Superior temporal gyrus (tissue), 1 donor: ENCODE data around the gene RNF141.

ENCODE experiments used
- DNase-seq: peaks from one replicate; pipeline ENCODE4 v3.0.0-alpha.2; 2016; ENCODE audit errors: extremely low spot score

Gene RNF141

DNA sequence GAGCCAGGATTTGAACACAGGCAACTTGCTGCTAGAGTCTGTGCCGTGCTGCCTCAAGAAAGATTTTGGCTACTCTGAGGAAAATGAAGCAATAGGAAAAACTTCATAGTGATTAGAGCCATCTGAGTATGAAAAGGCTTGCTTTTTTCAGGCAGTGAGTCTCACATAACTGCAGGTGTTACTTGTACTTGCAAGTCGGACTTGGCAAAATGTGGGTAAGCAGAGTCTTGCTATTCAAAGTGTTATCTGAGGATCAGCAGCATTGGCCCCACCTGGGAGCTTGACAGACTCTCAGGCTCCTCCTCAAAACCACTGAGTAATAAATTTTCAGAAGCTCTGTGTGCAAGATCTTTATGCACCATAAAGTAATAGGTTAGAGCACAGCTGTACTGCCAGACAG is 18.1 kb downstream of the RNF141 start:
- peak; percentile 69 for DNase-seq

DNA sequence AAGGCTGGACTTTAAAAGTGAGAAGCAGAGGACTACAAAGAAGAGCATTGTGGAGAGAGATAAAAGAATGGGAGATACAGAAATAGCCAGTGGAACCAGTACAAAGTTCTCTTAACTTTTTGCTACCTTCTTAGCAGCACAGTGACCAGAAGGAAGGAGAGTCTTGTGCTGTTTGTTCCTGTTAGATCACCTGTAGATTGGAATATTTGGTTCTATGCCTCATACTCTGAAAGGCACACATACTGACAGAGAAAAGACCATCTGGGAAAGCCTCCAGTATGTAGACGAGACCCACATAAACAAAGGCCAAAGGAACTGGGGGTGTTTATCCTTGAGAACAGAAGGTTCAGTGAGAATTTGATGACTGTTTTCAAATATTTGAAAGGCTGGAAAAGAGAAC is 18.7 kb downstream of the RNF141 start:
- peak; percentile 84 for DNase-seq

DNA sequence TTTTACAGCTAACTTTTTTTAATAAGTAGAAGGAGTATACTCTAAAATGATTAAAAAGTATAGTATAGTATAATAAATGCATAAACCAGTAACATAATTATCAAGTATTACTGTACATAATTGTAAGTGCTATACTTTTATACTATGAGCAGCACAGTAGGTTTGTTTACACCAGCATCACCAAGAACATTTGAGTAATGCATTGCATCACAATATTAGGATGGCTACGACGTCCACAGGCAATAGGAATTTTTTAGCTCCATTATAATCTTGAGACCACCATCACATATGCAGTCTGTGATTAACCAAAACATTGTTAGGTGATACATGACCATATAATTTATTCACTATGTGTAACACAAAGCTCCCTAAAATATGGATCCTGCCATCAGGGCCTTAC is 20.4 kb downstream of the RNF141 start:
- peak; percentile 30 for DNase-seq

DNA sequence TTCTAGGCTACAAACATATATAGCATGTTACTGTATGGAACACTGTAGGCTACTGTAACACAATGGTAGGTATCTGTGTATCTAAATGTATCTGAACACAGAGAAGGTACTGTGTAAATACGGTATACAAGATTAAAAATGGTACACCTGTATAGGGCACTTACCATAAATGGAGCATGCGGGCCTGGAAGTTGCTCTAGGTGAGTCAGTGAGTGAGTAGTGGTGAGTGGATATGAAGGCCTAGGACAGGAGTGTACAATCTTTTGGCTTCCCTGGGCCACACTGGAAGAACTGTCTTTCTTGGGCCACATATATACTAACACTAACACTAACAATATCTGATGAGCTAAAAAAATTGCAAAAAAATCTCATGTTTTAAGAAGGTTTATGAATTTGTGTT is 21.4 kb downstream of the RNF141 start:
- peak; percentile 36 for DNase-seq

DNA sequence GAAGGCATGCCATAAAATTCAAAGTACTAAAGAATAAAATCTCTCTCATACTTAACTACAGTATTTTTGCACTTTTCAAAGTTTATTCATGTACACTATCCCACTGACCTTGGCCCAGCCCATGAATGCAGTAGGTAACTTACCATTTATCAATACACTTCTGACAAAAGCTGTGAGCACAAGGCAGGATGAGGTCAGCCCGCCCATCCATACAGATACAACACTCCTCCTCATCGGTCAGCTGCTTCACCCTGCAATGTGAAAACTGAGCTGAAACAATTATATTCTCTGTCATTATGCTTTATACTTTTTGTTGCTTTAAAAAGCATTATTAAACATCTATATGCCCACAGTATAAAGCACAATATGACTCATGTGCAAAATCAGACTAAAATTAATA is 22.1 kb downstream of the RNF141 start:
- DNase-seq, result no peak

DNA sequence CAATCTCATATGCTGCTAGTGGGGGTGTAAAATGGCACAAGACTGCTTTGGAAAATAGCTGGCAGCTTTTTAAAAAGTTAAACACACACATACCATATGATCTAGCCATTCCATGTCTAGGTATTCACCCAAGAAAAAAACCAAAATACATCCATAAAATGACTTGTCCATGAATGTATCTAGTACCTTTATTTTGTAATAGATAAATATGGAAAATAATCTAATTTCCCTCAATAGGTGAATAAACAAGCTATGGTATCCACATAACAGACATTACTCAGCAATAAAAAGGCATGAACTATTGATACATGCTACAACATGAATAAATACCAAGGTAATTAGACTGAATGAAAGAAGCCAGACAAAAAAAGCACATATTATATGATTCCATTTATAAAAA is 22.9 kb downstream of the RNF141 start:
- DNase-seq, result peak; percentile 35

DNA sequence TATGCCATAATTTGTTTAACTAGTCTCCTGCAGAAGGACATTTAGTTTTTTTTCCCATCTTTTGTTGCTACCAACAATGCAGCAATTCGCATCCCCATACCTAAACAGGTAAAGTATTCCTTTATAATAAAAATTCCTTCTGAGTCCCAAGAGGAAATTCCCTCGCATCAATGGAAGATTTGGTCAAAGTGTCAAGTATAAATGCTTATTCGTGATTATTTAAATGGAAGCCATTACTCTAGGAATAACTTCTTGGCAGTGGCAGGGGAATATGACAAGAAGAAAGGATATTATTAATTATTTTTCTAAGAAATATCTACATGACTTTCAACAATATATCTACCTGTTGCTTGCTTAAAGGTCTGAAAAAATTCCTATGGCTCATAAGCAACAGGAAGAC is 25.6 kb downstream of the RNF141 start:
- peak; percentile 11 for DNase-seq

DNA sequence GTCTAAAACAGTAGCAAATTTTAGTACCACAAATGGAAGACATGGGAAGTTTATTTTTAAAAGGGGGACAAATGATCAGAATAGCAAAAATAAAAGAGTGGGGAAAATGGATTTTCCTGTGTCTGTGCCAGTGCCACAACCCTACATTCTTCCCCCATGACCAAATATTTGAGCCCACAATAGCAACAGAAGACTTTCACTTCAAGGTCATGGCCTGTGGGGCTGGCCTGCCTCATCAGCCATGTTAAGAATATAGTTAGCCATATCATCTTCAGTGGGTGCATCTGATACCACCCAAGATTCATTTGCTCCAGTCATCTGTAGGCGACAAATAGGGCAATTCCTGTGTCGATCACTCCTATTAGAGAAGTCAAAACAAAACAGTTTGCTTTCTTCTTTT is 26.3 kb downstream of the RNF141 start:
- DNase-seq, result no peak

DNA sequence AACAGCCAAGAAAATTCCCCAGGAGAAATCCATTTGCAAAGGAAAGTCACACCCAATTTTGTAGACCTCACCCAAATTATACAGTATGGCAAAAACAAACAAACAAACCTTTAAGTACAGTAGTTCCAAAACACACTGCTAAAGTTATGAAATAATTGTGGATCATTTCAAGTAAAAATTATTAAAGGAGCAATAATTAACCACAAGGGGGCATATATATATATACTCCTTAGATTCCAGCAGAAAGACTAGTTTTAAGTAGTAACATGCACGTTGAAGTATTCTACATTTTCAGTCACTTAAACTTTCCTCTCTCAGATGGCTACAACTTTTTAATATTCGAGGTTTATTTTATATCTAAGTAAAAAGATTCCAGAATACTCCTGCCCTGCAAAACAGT is 26.8 kb downstream of the RNF141 start:
- peak; percentile 39 for DNase-seq

DNA sequence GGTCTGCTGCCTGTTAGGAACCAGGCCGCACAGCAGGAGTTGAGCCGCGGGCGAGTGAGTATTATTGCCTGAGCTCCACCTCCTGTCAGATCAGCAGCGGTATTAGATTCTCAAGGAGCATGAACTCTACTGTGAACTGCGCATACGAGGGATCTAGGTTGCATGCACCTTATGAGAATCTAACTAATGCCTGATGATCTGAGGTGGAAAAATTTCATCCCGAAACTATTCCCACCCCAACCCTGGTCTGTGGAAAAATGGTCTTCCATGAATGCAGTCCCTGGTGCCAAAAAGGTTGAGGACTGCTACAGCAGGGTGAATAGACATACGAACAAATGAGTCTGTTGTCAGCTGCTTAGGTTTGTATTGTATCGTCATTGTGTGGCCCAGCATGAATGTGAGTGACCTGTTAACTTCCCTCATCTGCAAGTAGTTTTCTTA is 29.8 kb downstream of the RNF141 start:
- DNase-seq, result peak; percentile 20

DNA sequence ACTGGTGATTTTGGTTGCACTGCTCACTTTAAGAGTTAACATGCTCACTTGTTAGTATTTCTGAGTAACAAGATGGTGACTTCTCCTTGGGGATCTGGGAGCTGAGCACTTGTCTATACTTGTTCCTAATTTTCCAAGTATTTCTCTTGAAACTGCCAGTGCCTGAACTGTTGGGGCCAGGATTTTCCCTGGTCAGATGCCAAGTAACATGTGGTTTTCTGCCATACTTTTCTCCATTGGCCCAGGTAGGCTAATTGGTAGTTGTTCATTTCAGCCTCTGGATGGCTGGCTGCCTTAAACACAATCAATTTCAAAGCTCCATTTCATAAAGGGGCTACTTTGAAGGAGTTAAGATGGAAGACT is 35.0 kb downstream of the RNF141 start:
- DNase-seq, result no peak

DNA sequence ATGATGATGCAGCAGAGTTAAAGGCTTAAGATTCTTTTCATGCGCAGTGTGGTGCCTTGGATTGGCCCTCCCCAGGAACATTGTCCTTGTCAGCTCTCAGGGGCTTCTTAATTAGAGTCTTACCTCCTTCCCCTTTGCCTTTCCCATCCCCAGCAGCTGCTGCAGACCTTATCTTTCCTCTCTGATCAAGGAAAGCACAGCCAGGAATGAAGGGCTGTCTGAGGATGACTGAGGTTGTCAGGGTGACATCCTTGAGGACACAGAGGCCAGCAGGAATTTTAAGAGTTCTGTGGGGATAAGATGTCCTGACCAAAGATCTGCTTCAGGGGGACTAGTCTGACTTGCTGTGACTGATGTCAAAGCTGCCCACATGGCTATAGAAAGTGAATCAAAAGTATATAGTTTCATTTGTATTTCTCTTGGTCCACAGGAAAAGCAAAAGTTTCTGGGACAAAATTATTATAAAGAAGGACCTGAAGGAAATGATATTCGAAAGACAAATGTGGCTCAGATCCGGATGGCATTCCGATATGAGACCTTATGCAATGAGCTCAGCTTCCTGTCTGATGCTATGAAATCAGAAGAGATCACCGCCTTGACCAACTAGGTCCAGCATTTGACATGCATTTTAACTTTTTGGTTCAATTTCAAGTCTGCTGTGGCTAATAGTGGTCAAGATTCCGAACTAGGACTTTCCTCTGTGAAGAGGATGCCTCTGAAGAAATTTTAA is 35.5 kb downstream of the RNF141 start:
- DNase-seq, result no peak

DNA sequence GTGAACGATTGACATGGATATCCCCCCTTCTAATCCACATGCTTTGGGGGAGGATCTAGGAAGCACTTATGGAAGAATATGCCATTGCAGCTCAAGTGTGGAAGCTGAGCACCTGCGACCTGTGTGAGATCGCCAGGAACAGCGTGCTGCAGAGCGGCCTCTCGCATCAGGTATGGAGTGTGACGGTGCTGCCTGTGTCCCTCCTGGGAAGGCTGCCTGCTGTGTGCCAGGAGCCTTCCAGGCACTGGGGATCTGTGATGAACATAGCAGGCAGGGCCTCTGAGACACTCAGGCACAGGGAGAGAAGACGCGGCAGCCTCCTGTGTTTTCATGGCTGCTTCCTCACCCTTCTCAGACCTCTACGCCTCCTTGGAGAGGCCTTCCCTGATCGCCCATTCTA is 36.5 kb downstream of the RNF141 start:
- DNase-seq, result no peak

DNA sequence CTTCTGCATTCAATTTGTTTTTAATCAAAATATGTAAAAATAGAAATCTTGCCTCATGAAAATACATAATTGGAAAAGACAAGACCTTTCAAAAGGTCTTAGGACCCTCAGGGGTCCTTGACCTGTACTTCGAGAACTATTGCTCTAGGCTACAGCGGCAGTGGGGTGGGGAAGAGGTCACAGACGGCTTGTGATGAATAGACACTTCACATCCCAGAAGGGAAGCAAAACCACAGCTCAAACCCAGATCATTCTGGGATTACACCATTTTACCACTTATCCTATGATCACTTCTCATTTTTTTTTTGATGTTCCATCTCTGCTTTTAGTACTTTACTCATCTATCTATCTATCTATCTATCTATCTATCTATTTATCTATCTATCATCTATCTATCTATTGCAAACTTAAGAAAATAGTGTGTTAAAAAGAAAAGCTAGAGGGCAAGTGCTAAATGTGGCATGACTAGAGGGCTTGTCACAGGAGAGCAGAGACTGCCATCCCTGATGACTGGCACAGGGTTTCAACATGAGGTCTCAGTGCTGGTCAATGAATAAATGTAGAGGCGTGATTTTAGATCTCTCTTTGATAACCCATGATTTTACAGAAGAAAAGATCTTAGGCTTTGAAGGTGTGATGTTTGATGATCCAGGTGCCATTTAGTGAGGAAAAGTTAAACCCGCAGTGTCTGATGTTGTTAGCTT is 37.1 kb downstream of the RNF141 start:
- no peak for DNase-seq

DNA sequence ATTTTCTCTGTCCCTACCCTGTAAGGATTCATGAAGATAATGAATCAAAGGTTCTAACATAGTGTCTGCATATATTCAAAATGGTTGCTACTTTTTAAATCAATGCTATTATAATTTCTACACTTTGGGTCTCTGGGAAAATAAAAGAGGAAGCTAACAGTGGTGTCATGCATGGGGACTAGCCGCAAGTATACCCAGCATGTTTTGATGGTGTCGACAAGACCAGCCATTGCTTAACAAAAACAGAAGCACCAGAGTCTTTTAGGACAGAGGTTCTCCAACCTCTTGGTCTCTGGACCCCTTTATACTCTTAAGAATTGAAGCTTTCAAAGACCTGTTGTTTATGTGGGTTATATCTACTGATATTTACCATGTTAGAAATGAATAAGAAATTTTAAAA is 37.8 kb downstream of the RNF141 start:
- no peak for DNase-seq

DNA sequence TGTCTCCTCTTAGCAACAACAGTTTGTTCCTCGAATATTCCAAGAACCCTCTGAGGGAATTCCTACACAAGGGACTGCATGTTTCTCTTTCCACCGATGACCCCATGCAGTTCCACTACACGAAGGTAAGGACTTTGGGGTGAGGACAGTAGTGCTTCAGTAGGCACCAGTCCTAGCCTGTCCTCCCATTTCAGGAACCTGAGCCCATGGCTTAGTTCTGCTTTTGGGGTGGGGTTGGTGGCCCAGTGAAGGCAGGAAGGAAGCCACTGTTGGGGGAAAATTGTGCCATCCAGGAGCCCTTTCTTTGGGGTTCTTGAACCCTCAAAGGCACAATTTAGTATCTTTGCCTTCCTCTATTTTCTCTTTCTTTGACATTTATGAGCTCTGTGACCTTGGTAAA is 38.2 kb downstream of the RNF141 start:
- no peak for DNase-seq

DNA sequence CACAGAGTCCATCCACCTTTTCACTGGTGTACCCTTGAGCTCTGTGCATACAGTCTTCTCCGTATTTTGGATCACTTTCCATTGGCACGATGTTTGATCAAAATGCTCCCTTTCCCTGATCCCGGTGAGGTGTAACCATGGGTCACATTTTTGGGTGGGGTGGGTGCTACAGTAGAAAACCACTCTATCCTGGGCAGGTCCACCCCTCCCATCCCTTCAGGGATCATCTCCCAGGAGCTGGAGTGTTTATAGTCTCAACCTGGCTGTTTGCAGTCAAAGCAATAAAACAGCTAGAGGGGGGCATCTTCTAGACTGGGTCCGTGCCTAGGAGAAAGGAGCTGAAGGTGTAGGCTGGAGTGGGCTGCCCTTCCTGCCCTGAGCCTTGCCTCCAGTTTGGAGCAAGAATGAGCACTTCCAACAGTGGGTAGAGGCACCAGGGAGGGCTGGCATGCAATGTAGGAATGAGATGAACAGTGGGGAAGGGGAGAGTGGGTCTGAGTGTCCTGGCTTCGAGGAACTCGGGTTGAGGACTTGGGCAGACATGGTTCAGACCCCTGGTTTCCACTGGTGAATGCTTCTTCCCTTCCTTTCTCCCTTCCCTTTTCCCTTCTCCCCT is 38.8 kb downstream of the RNF141 start:
- no peak for DNase-seq

DNA sequence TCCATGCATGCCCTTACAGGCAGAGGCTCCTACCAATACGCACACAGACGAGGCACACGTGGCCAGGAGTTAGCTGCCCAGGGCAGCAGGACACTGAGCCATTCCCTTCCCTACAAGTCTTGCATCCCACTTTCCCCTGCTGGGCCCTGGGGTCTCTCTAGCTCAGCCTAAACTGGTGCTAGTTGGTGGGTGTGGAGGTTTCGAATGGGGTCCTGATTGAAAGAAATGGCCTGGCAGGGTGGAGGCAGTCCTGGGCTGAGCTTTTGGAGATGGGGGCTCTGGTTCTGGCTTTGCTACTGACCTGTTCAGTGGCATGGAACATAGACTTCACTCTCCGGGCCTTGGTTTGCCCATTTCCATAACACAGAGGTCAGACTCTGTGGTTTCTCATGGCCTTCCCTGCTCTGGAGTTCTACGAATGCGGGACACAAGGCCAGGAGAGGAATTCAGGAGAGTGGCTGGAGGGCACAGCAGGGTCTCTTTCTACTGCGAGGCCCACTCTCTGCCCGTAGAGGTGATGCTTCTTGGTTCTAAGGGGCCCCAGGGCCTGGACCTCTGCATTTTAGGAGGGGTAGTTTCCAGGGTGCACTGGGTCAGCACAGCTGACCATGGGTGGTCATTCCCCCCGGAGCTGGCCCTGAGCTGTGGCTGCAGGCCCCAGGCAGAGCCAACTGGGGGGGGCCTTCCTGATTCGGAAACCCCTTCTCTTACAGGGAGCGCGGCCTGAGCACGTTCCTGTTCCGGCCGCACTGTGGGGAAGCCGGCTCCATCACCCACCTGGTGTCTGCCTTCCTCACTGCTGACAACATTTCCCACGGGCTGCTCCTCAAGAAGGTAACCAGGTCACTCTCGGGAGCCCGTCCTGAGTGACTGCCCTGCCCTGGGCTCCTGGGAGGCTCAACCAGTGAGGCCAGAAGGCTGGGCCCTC is 40.0 kb downstream of the RNF141 start:
- no peak for DNase-seq

DNA sequence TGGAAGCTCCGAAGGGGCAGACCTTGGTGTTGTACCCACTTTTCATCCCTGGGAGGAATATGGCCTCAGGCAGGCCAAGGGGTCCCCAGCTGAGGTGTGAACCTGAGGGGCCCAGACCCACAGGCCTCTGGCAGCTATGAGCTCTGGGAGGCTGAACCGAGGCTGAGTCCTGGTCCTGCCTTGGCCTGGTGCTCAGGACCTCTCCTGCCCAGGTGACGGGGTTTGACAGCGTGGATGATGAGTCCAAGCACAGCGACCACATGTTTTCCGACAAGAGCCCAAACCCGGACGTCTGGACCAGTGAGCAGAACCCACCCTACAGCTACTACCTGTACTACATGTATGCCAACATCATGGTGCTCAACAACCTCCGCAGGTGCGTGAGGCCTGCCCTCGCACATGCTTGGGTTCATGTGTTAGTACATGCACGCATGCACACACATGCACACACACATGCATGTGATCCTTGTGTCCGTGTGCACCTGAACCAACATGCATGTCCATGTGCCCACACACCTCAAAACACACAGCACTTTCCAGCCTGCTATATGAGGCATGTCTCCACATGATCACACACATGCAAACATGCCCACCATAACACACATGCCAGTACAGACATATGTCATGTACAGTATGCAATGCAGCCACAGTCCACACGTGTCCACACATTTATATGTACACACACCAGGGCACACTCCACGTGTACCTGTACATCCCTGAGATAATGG is 40.9 kb downstream of the RNF141 start:
- no peak for DNase-seq

DNA sequence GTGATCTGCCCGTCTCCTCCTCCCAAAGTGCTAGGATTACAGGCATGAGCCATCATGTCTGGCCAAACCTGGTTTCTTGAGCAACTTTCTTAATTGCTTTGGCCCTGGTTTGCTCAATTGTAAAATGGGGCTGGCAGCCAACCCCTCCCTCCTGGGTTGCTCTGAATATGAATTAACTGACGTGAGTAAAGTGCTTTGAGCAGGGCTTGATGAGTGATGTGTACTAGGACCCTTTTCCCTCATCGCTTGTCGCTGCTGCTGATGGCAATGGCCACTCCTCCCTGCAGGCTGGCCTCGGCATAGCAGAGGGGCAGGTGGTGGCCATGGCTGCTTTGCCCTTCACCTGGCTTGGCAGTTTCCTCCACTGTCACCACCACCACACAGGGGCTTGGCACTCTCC is 41.5 kb downstream of the RNF141 start:
- DNase-seq, result no peak
